ENCODE data around the gene SLC9A9. TPM values are rescaled to one million over a fixed set of nuclear protein-coding genes. Genes with fewer than 3 reads are reported as not detected.

SLC9A9 gene
- total and polyA plus RNA-seq, 2 of the 8 experiments (the other 6 are each of a cell fraction or from before 2014, with no cell fraction given), result 0.48 to 1.1 TPM

- Histone ChIP-seq H3K4me1 (replicated peaks in 1 of 4; ENCODE audit: control insufficient read depth in 3 of 4, insufficient read depth in 4 of 4, low read length in 3 of 4) (no peaks in the 10 kb centered on the region), H3K4me3 (ENCODE audit: extremely low read depth in 1 of 4, insufficient read depth in 2 of 4, low read depth in 3 of 4, low read length in 4 of 4) (no peak overlapping the region), H2BK5ac (ENCODE audit: low read depth, low read length) (no peak overlapping the region), H3K18ac (ENCODE audit: extremely low read depth, low read length) (no peak overlapping the region), H2AFZ (ENCODE audit: low read length) (no peak overlapping the region), H4K91ac (replicated peaks; ENCODE audit: insufficient read length, low read length) (no peak overlapping the region), H2BK12ac (ENCODE audit: low read depth, low read length) (no peak overlapping the region), H3K27me3 (replicated peaks in 1 of 4; ENCODE audit: control insufficient read depth in 3 of 4, extremely low read depth in 1 of 4, insufficient read depth in 3 of 4, low read length in 3 of 4) (no peaks in the 10 kb centered on the region), H3K27ac (ENCODE audit: low read depth, low read length) (no peak overlapping the region), H3K56ac (replicated peaks; ENCODE audit: insufficient read length, low read depth, low read length) (no peak overlapping the region), H3K9me3 (ENCODE audit: insufficient read depth in 2 of 2, low read depth in 1 of 2, low read length in 1 of 2) (no peaks in the 10 kb centered on the region), H4K5ac (ENCODE audit: insufficient read length, low read depth, low read length) (no peak overlapping the region), H2BK120ac (replicated peaks; ENCODE audit: low read depth, low read length) (no peak overlapping the region), H3K23me2 (ENCODE audit: low read depth, low read length) (no peaks in the 10 kb centered on the region), H3K4ac (replicated peaks; ENCODE audit: insufficient read length, low read depth, low read length) (no peak overlapping the region), H2AK5ac (ENCODE audit: low read depth, low read length) (no peak overlapping the region), H4K8ac (ENCODE audit: extremely low read depth, insufficient read depth, low read length) (no peak overlapping the region), H3K4me2 (ENCODE audit: insufficient read depth in 1 of 2, low read depth in 2 of 2, low read length in 2 of 2) (no peak overlapping the region), H3K79me2 (ENCODE audit: control insufficient read depth in 1 of 2, insufficient read depth in 2 of 2, low read length in 2 of 2) (no peaks in the 10 kb centered on the region), H3K9ac (replicated peaks in 1 of 4; ENCODE audit: extremely low read depth in 1 of 4, low read depth in 3 of 4, low read length in 3 of 4) (no peak overlapping the region), H3K36me3 (ENCODE audit: control insufficient read depth in 2 of 4, insufficient read depth in 4 of 4, low read length in 3 of 4) (no peaks in the 10 kb centered on the region), H2BK15ac (ENCODE audit: low read length) (no peak overlapping the region), H3K14ac (ENCODE audit: insufficient read length) (no peak overlapping the region), H3K23ac (ENCODE audit: insufficient read length) (no peak overlapping the region), H2BK20ac (ENCODE audit: low read length) (no peak overlapping the region), H3K79me1 (ENCODE audit: low read depth, low read length) (no peaks in the 10 kb centered on the region), H4K20me1 (replicated peaks in 1 of 2; ENCODE audit: control insufficient read depth in 1 of 2, insufficient read depth in 2 of 2, low read length in 2 of 2) (no peaks in the 10 kb centered on the region)
- WGBS, 2 experiments (ENCODE audit: extremely low coverage in 1 of 2, insufficient coverage in 1 of 2, insufficient read length in 1 of 2, insufficient replicate concordance in 2 of 2, low coverage in 1 of 2, low lambda C conversion rate in 2 of 2, missing lambda C conversion rate in 1 of 2), result 92 to 100% methylated on average over 1 to 4 of the region's 4 CpGs
- POLR2A ChIA-PET (ENCODE audit: partially characterized antibody), result no interaction called here
- DNase-seq (ENCODE audit: low read depth in 1 of 2, low spot score in 2 of 2) (no peak), FAIRE-seq (no peak)
- CTCF ChIA-PET (ENCODE audit: partially characterized antibody), result no interaction called here
- TF ChIP-seq RFX5 (IDR thresholded peaks at IDR 0.05; ENCODE audit: borderline replicate concordance, low read depth, low read length), result no peak
- TF ChIP-seq GTF2F1 (IDR thresholded peaks at IDR 0.05; ENCODE audit: borderline replicate concordance, low read depth, low read length), result no peak
These were observed 90.6 kb downstream of the SLC9A9 start for GRCh38 chr3:143757691-143758090.
